Mucosa of gallbladder (tissue), 1 donor: ENCODE measurements around the gene SHROOM1. TPM values are rescaled to one million over a fixed set of nuclear protein-coding genes. Genes with fewer than 3 reads are reported as not detected.
A peak's percentile ranks its signal among the peaks of the same experiment; 100 is the strongest.
"Not testable (repeated sequence)": the region's sequence is repeated elsewhere in the genome, so short reads cannot be mapped to it uniquely, and the experiment has no call there.

ENCODE experiments used
- DNase-seq: peaks from one replicate; pipeline ENCODE4 v3.0.0-alpha.2; 2020; ENCODE audit warnings: low spot score
- total RNA-seq: library from RNA; stranded (reverse); gene quantifications from one replicate; pipeline ENCODE4 v1.2.1, GENCODE V29; 2021
- donor health status: DM: no; HTN: no; CAD: no.

The SHROOM1 gene
- total RNA-seq, 1 donor from 2014 or later: 96.1 TPM

GRCh38 chr5:132806804-132807162 lies 23.7 kb downstream of the SHROOM1 start:
- DNase-seq: not testable (repeated sequence)

- not testable (repeated sequence) for DNase-seq
Observed at GRCh38 chr5:132805872-132806271, 24.6 kb downstream of the SHROOM1 start.

- not testable (repeated sequence) for DNase-seq
Observed at GRCh38 chr5:132804219-132804618, 26.2 kb downstream of the SHROOM1 start.

- not testable (repeated sequence) for DNase-seq
Observed at GRCh38 chr5:132802685-132803066, 27.8 kb downstream of the SHROOM1 start.

GRCh38 chr5:132802044-132802684 lies 28.3 kb downstream of the SHROOM1 start:
- DNase-seq: no peak

- no peak for DNase-seq
Observed at GRCh38 chr5:132800545-132800944, 29.9 kb downstream of the SHROOM1 start.

- no peak for DNase-seq
Observed at GRCh38 chr5:132799392-132799791, 31.1 kb downstream of the SHROOM1 start.

- DNase-seq: no peak
Observed at GRCh38 chr5:132797651-132798050, 32.8 kb downstream of the SHROOM1 start.

- DNase-seq: no peak
Observed at GRCh38 chr5:132791026-132791425, 39.4 kb downstream of the SHROOM1 start.

- DNase-seq: peak; percentile 57
Observed at GRCh38 chr5:132790201-132790865, 40.1 kb downstream of the SHROOM1 start.

GRCh38 chr5:132788990-132789886 lies 41.2 kb downstream of the SHROOM1 start:
- DNase-seq: no peak

- no peak for DNase-seq
Observed at GRCh38 chr5:132788508-132788907, 41.9 kb downstream of the SHROOM1 start.

- DNase-seq: no peak
Observed at GRCh38 chr5:132787076-132787475, 43.4 kb downstream of the SHROOM1 start.

GRCh38 chr5:132785864-132786263 lies 44.6 kb downstream of the SHROOM1 start:
- no peak for DNase-seq

GRCh38 chr5:132785365-132785764 lies 45.1 kb downstream of the SHROOM1 start:
- DNase-seq: no peak

GRCh38 chr5:132782101-132782500 lies 48.3 kb downstream of the SHROOM1 start:
- no peak for DNase-seq

- no peak for DNase-seq
Observed at GRCh38 chr5:132781029-132781428, 49.4 kb downstream of the SHROOM1 start.

- DNase-seq: no peak
Observed at GRCh38 chr5:132780577-132780976, 49.9 kb downstream of the SHROOM1 start.

GRCh38 chr5:132779961-132780360 lies 50.5 kb downstream of the SHROOM1 start:
- DNase-seq: no peak

- no peak for DNase-seq
Observed at GRCh38 chr5:132778856-132779255, 51.6 kb downstream of the SHROOM1 start.

- no peak for DNase-seq
Observed at GRCh38 chr5:132778129-132778528, 52.3 kb downstream of the SHROOM1 start.

- peak; percentile 32 for DNase-seq
Observed at GRCh38 chr5:132777209-132778069, 53.0 kb downstream of the SHROOM1 start, which contains the start of gene SEPTIN8. Gene SEPTIN8, minus strand, starts transcription at chr5:132777239. Its CDS starts 102 bp downstream, at chr5:132777137.
